Parathyroid adenoma (tissue), 2 donors: ENCODE data around the gene GRPEL2.
A peak's percentile ranks its signal among the peaks of the same experiment; 100 is the strongest.

Source experiments
- H2AFZ ChIP-seq: fragments of 300-600 bp; sonication (generic); one replicate; pipeline ENCODE4 v1.7.0; 2017; ENCODE audit warnings: antibody characterized with exemption, mild to moderate bottlenecking
- H3K27ac ChIP-seq: fragments of 300-600 bp; sonication (generic); one replicate; pipeline ENCODE4 v1.7.0; 2017
- H3K27me3 ChIP-seq: fragments of 300-600 bp; sonication (generic); one replicate; pipeline ENCODE4 v1.7.0; 2017; ENCODE audit warnings: low read length; ENCODE audit not compliant: control insufficient read depth, insufficient read depth
- H3K36me3 ChIP-seq: fragments of 300-600 bp; sonication (generic); one replicate; pipeline ENCODE4 v1.7.0; 2017; ENCODE audit warnings: low read length; ENCODE audit not compliant: control insufficient read depth, insufficient read depth
- H3K4me1 ChIP-seq: fragments of 300-600 bp; sonication (generic); one replicate; pipeline ENCODE4 v1.7.0; 2017; ENCODE audit warnings: control low read depth
- H3K4me2 ChIP-seq: fragments of 300-600 bp; sonication (generic); one replicate; pipeline ENCODE4 v1.7.0; 2017; ENCODE audit warnings: low read length
- H3K4me3 ChIP-seq: fragments of 300-600 bp; sonication (generic); one replicate; pipeline ENCODE4 v1.7.0; 2017; ENCODE audit warnings: low read depth, low read length
- H3K79me2 ChIP-seq: fragments of 300-600 bp; sonication (generic); one replicate; pipeline ENCODE4 v1.7.0; 2017; ENCODE audit warnings: control low read depth
- H3K9ac ChIP-seq: fragments of 300-600 bp; sonication (generic); one replicate; pipeline ENCODE4 v1.7.0; 2017; ENCODE audit warnings: mild to moderate bottlenecking
- H3K9me3 ChIP-seq: fragments of 300-600 bp; sonication (generic); one replicate; pipeline ENCODE4 v1.7.0; 2017; ENCODE audit warnings: low read length; ENCODE audit not compliant: control insufficient read depth
- CTCF ChIP-seq: fragments of 300-600 bp; sonication (generic); IDR thresholded peaks from one replicate; pipeline ENCODE4 v1.7.0; 2017; ENCODE audit warnings: antibody characterized with exemption, mild to moderate bottlenecking
- donor health status: primary hyperparathyroidism.

The GRPEL2 gene

GRCh38 chr5:149381986-149382338 lies 36.7 kb downstream of the GRPEL2 start:
- H3K27ac ChIP-seq, result no peak overlapping the region
- H3K9ac ChIP-seq, result no peak overlapping the region
- no peak overlapping the region for H3K4me2 ChIP-seq
- no peaks in the 10 kb centered on the region for H3K9me3 ChIP-seq
- H2AFZ ChIP-seq, result peak overlapping the region; percentile 4
- H3K4me3 ChIP-seq, result no peak overlapping the region
- no peaks in the 10 kb centered on the region for H3K27me3 ChIP-seq
- no peaks in the 10 kb centered on the region for H3K79me2 ChIP-seq
- no peaks in the 10 kb centered on the region for H3K36me3 ChIP-seq
- no peaks in the 10 kb centered on the region for H3K4me1 ChIP-seq
- peak; percentile 90 for TF ChIP-seq CTCF

- Histone ChIP-seq H3K79me2 (no peaks in the 10 kb centered on the region), H3K9me3 (no peaks in the 10 kb centered on the region), H2AFZ (no peak overlapping the region), H3K9ac (no peak overlapping the region), H3K4me2 (no peak overlapping the region), H3K4me3 (no peak overlapping the region), H3K36me3 (no peaks in the 10 kb centered on the region), H3K27ac (no peak overlapping the region), H3K4me1 (no peaks in the 10 kb centered on the region), H3K27me3 (no peaks in the 10 kb centered on the region)
- TF ChIP-seq CTCF, result no peak
Measured at GRCh38 chr5:149382517-149383220, 37.4 kb downstream of the GRPEL2 start.

GRCh38 chr5:149383399-149383798 lies 38.1 kb downstream of the GRPEL2 start:
- H3K27ac ChIP-seq, result no peak overlapping the region
- no peak overlapping the region for H3K4me2 ChIP-seq
- no peaks in the 10 kb centered on the region for H3K79me2 ChIP-seq
- H3K4me3 ChIP-seq, result no peak overlapping the region
- no peaks in the 10 kb centered on the region for H3K36me3 ChIP-seq
- no peak for TF ChIP-seq CTCF
- no peaks in the 10 kb centered on the region for H3K27me3 ChIP-seq
- H3K4me1 ChIP-seq, result no peaks in the 10 kb centered on the region
- no peak overlapping the region for H3K9ac ChIP-seq
- H3K9me3 ChIP-seq, result no peaks in the 10 kb centered on the region
- H2AFZ ChIP-seq, result no peak overlapping the region

GRCh38 chr5:149386166-149386565 lies 40.9 kb downstream of the GRPEL2 start:
- H3K27me3 ChIP-seq, result no peaks in the 10 kb centered on the region
- TF ChIP-seq CTCF, result no peak
- no peak overlapping the region for H2AFZ ChIP-seq
- no peaks in the 10 kb centered on the region for H3K4me1 ChIP-seq
- H3K36me3 ChIP-seq, result no peaks in the 10 kb centered on the region
- no peak overlapping the region for H3K9ac ChIP-seq
- H3K79me2 ChIP-seq, result no peaks in the 10 kb centered on the region
- no peak overlapping the region for H3K4me2 ChIP-seq
- no peaks in the 10 kb centered on the region for H3K9me3 ChIP-seq
- no peak overlapping the region for H3K4me3 ChIP-seq
- H3K27ac ChIP-seq, result peak overlapping the region; percentile 44

- no peak for TF ChIP-seq CTCF
- no peaks in the 10 kb centered on the region for H3K27me3 ChIP-seq
- no peaks in the 10 kb centered on the region for H3K36me3 ChIP-seq
- H3K4me1 ChIP-seq, result no peaks in the 10 kb centered on the region
- no peak overlapping the region for H3K9ac ChIP-seq
- no peaks in the 10 kb centered on the region for H3K9me3 ChIP-seq
- H2AFZ ChIP-seq, result no peak overlapping the region
- no peak overlapping the region for H3K27ac ChIP-seq
- no peak overlapping the region for H3K4me2 ChIP-seq
- H3K79me2 ChIP-seq, result no peaks in the 10 kb centered on the region
- H3K4me3 ChIP-seq, result no peak overlapping the region
Measured at GRCh38 chr5:149387081-149387631, 41.9 kb downstream of the GRPEL2 start.
